Measurements from ENCODE around the gene OR6C4. TPM values are rescaled to one million over a fixed set of nuclear protein-coding genes. Genes with fewer than 3 reads are reported as not detected.
"Not testable (repeated sequence)": the region's sequence is repeated elsewhere in the genome, so short reads cannot be mapped to it uniquely, and the experiment has no call there.

The OR6C4 gene
- total RNA-seq, 1 donor from 2014 or later: not detected

DNA sequence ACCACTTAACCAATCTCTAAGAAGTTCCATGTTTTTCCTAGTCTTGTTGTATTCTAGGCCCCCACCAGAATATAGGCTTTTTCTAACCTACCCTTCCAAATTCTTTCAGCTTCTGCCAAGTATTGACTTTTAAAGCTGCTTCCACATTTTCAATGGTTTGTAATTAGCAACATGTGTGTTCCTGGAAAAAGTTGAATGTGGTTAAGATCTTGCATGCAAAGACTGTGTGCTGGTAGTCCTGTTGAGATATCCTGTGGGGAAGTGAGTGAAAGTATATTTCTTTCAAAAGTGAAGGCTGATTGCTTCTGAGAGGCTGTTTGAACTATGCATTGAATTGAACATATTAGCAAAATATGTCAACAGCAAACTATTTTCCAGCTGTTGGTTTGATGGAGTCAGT lies 646 bp upstream of the OR6C4 start:
- DNase-seq (ENCODE audit: low read depth) (no peak), FAIRE-seq (no peak)
- TF ChIP-seq, protein P1, sequence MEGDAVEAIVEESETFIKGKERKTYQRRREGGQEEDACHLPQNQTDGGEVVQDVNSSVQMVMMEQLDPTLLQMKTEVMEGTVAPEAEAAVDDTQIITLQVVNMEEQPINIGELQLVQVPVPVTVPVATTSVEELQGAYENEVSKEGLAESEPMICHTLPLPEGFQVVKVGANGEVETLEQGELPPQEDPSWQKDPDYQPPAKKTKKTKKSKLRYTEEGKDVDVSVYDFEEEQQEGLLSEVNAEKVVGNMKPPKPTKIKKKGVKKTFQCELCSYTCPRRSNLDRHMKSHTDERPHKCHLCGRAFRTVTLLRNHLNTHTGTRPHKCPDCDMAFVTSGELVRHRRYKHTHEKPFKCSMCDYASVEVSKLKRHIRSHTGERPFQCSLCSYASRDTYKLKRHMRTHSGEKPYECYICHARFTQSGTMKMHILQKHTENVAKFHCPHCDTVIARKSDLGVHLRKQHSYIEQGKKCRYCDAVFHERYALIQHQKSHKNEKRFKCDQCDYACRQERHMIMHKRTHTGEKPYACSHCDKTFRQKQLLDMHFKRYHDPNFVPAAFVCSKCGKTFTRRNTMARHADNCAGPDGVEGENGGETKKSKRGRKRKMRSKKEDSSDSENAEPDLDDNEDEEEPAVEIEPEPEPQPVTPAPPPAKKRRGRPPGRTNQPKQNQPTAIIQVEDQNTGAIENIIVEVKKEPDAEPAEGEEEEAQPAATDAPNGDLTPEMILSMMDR (IDR thresholded peaks at IDR 0.05; ENCODE audit: insufficient read depth, low read length, severe bottlenecking): no peak
- Histone ChIP-seq H3K4me3 (ENCODE audit: low read depth, low read length) (no peak overlapping the region), H3K27me3 (ENCODE audit: control insufficient read depth, insufficient read depth, low read length) (no peaks in the 10 kb centered on the region), H3K36me3 (ENCODE audit: control insufficient read depth, insufficient read depth, low read length) (no peaks in the 10 kb centered on the region)

- no peak for DNase-seq (ENCODE audit: low read depth)
- no peak for FAIRE-seq
- Histone ChIP-seq H3K4me3 (ENCODE audit: low read depth, low read length) (no peak overlapping the region), H3K27me3 (ENCODE audit: control insufficient read depth, insufficient read depth, low read length) (no peaks in the 10 kb centered on the region), H3K36me3 (ENCODE audit: control insufficient read depth, insufficient read depth, low read length) (no peaks in the 10 kb centered on the region)
- TF ChIP-seq, protein P1 (IDR thresholded peaks at IDR 0.05; ENCODE audit: insufficient read depth, low read length, severe bottlenecking): no peak
Observed at GRCh38 chr12:55554296-55554695, 4.9 kb downstream of the OR6C4 start.

DNA sequence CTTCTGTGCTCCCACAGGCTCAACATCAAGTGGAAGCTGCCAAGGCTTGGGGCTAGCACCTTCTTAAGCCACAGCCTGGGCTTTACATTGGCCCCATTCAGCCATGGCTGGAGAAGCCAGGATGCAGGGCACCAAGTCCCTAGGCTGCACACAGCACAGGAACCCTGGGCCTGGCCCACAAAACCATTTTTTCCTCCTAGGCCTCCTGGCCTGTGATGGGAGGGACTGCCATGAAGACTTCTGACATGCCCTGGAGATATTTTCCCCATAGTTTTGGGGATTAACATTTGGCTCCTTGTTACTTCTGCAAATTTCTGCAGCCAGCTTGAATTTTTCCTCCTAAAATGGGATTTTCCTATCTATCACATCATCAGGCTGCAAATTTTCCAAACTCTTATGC lies 20.7 kb downstream of the OR6C4 start:
- not testable (repeated sequence) for DNase-seq (ENCODE audit: low read depth); FAIRE-seq

GRCh38 chr12:55570689-55571088 lies 21.3 kb downstream of the OR6C4 start:
- not testable (repeated sequence) for FAIRE-seq; DNase-seq (ENCODE audit: low read depth); H3K27me3 ChIP-seq (ENCODE audit: control insufficient read depth, insufficient read depth, low read length); H3K4me3 ChIP-seq (ENCODE audit: low read depth, low read length); H3K36me3 ChIP-seq (ENCODE audit: control insufficient read depth, insufficient read depth, low read length)

More for the DNA sequence above, 20.7 kb downstream of the OR6C4 start:
- H3K27me3 ChIP-seq (ENCODE audit: control insufficient read depth, insufficient read depth, low read length); H3K36me3 ChIP-seq (ENCODE audit: control insufficient read depth, insufficient read depth, low read length); H3K4me3 ChIP-seq (ENCODE audit: low read depth, low read length): not testable (repeated sequence)

GRCh38 chr12:55572168-55572567 lies 22.8 kb downstream of the OR6C4 start, which contains the start of gene OR2AP1:
TSS of gene OR2AP1 (plus strand) at chr12:55572468. CDS start at chr12:55574415, 1,947 bp downstream.
- H3K36me3 ChIP-seq (ENCODE audit: control insufficient read depth, insufficient read depth, low read length): no peaks in the 10 kb centered on the region
- no peak for FAIRE-seq

DNA sequence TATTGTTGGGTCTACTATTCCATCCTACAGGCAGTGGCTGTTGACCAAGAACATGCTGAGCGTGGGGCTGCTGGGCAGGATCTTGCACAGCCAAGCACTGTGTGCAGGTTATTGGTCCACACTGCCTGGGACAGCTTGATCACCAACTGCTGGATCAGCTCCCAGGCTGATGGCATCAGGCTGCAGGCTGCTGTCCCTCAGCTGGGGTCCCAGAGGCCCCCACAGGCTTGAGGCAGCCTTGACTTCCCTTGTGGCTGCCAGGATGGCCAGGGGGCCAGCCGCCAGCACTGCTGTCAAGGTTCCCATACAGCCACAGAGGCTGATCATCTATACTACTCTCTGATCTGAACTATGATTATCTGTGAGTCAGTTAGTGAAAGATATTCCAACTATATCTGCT lies 32.7 kb downstream of the OR6C4 start:
- TF ChIP-seq, protein P1 (IDR thresholded peaks at IDR 0.05; ENCODE audit: insufficient read depth, low read length, severe bottlenecking): no peak
- Histone ChIP-seq H3K27me3 (ENCODE audit: control insufficient read depth, insufficient read depth, low read length) (no peaks in the 10 kb centered on the region), H3K36me3 (ENCODE audit: control insufficient read depth, insufficient read depth, low read length) (no peaks in the 10 kb centered on the region), H3K4me3 (ENCODE audit: low read depth, low read length) (no peak overlapping the region)
- FAIRE-seq (no peak), DNase-seq (ENCODE audit: low read depth) (no peak)

More at GRCh38 chr12:55572168-55572567, 22.8 kb downstream of the OR6C4 start, which contains the start of gene OR2AP1:
- DNase-seq (ENCODE audit: low read depth): no peak
- TF ChIP-seq, protein P1 (IDR thresholded peaks at IDR 0.05; ENCODE audit: insufficient read depth, low read length, severe bottlenecking): no peak
- Histone ChIP-seq H3K4me3 (ENCODE audit: low read depth, low read length) (no peak within 1 kb of the TSS), H3K27me3 (ENCODE audit: control insufficient read depth, insufficient read depth, low read length) (no peaks in the 10 kb centered on the region)

- no peaks in the 10 kb centered on the region for H3K27me3 ChIP-seq (ENCODE audit: control insufficient read depth, insufficient read depth, low read length)
- TF ChIP-seq, protein P1 (IDR thresholded peaks at IDR 0.05; ENCODE audit: insufficient read depth, low read length, severe bottlenecking): no peak
- FAIRE-seq (no peak), DNase-seq (ENCODE audit: low read depth) (no peak)
- no peak overlapping the region for H3K4me3 ChIP-seq (ENCODE audit: low read depth, low read length)
- H3K36me3 ChIP-seq (ENCODE audit: control insufficient read depth, insufficient read depth, low read length): no peaks in the 10 kb centered on the region
Observed at GRCh38 chr12:55585817-55586216, 36.4 kb downstream of the OR6C4 start.

- H3K27me3 ChIP-seq (ENCODE audit: control insufficient read depth, insufficient read depth, low read length); H3K4me3 ChIP-seq (ENCODE audit: low read depth, low read length); DNase-seq (ENCODE audit: low read depth); H3K36me3 ChIP-seq (ENCODE audit: control insufficient read depth, insufficient read depth, low read length); FAIRE-seq: not testable (repeated sequence)
Observed at GRCh38 chr12:55590152-55590551, 40.8 kb downstream of the OR6C4 start.
